Non-pigmented ciliary epithelial cell (primary cell): ENCODE measurements around the gene FITM1.
"Not testable (repeated sequence)": the region's sequence is repeated elsewhere in the genome, so short reads cannot be mapped to it uniquely, and the experiment has no call there.

Experiments used
- DNase-seq: peaks from one replicate; pipeline ENCODE4 v3.0.0-alpha.2; 2010; ENCODE audit warnings: low read depth

The FITM1 gene

DNA sequence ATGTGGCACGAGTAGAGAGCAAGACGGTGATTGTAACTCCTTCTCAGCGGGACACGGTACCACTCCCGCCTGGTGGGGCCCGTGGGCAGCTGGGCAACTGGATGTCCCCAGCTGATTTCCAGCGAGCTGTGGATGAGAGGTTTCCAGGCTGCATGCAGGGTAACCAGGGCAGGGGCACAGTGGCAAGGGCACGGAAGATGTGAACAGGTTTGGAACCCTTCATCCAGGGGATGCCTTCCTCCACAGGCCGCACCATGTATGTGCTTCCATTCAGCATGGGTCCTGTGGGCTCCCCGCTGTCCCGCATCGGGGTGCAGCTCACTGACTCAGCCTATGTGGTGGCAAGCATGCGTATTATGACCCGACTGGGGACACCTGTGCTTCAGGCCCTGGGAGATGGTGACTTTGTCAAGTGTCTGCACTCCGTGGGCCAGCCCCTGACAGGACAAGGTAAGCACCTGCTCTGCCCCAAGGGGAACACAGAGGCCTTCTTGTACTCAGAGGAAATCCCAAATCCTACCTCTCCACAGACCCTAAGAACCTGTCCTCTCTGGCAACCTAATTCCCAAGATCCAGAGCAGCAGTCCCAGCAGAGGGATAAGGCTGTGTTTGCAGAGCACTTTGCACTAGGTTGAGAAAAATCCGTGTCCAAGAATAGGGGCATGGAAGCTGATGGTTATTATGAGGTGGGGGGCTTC is 32.1 kb upstream of the FITM1 start:
- DNase-seq, result no peak

DNA sequence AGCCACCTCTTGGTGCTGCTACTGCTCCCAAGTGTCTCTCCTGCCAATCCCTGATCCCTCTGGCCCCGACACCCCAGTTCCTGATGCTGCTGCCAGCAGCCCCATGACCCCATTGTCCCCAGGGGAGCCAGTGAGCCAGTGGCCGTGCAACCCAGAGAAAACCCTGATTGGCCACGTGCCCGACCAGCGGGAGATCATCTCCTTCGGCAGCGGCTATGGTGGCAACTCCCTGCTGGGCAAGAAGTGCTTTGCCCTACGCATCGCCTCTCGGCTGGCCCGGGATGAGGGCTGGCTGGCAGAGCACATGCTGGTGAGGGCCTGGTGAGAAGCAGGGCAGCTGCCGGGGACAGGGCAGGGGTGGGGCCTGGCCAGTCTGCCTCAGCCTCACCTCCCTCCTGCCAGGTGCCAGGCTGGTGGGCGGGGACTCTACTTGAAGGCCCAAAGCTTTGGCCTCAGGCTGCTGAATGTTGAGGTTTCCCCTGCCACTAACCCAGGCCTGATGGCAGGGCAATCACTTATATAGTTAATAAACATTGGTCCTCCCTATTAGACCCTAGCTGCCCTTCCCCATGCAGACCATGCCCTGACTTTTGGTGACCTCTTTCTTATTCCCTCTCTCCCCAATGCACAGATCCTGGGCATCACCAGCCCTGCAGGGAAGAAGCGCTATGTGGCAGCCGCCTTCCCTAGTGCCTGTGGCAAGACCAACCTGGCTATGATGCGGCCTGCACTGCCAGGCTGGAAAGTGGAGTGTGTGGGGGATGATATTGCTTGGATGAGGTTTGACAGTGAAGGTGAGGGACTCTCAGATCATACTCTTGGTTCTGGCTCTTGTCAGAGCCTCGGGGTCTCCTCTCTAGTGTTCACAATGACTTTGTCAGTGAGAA is 31.3 kb upstream of the FITM1 start:
- DNase-seq, result no peak

DNA sequence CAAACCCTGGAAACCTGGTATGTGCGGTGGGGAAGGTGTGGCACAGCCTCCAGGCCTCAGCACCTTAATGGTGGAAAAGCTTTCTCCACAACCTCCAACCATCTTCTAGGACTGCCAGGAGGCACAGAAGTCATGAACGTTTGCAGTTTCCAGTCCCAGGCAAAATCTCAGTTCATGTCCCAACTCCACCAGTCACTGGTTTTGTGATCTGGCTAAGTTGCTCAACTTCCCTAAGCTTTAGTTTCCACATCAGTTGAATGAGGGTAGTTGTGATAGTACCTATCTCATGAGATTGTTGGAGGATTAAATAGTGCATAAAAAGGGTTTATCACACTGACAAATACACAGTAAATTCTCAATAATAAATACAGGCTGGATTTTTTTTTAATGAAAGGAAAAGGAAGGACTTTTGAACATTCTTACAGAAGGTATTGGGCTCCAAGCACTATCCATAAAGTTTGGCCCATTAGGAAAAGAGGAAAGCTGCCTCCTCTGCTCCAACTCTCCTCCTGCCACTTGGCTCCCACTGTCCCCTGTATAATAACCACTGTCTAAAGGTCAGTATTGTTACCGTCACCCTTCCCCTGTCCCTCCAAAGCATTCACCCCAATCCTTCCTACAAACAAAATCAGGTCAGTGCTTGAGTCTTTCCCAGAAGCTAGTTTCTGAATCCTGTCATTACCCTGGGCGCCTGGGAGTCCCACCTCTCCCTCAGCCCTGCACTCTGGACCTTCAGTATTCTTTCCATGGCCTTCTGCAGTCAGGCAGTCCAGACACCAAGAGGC is 30.1 kb upstream of the FITM1 start:
- no peak for DNase-seq

DNA sequence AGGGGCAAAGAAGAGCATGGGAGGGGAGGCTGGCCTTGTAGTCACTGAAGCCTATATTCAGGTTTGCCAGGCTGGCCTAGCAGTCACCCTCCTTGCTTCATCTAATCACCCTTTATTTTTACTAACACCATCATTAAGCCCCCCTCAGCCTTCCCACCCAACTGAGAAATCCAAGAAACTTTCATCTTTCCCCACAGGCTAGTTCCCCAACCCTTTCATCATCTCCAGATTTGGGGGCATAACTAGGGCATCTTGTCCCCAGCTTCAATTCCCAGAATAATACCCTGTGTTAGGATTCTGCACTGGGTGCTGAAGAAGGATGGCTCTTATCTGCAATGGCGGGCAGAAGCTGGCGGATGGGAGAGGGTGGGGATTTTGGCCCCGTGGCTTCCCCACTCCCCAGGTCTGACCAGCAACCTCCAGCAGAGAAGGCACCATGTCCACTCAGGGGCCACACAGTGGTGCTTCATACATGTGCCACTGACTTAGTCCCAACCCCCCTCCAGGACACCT is 29.4 kb upstream of the FITM1 start:
- DNase-seq, result no peak

DNA sequence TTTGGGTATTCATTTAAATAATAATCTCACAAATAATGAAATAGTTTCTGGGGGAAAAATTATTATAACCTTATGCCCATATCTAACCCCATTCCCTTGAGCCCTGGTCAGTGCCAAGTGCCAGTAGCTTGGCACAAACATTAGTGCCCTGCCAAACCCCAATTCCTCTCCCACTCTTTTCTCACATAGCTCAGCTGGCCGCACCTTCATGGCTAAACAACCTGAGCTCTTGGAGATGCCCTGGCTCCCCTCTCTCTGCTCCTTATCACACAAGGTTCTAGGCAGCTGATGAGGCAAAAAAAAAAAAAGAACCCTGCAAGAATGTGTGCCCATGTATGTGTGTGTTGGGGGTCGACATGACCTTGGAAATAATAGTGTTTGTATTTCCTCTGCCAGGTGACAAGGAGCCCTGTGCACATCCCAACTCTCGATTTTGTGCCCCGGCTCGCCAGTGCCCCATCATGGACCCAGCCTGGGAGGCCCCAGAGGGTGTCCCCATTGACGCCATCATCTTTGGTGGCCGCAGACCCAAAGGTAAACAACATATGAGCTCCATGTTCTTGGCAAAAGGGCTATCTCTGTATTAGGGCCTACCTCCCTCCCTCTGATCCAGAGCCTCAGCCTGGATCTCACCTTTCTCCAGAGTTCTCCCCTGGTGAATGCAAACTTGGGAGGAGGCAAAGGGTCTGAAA is 28.0 kb upstream of the FITM1 start:
- DNase-seq, result no peak

DNA sequence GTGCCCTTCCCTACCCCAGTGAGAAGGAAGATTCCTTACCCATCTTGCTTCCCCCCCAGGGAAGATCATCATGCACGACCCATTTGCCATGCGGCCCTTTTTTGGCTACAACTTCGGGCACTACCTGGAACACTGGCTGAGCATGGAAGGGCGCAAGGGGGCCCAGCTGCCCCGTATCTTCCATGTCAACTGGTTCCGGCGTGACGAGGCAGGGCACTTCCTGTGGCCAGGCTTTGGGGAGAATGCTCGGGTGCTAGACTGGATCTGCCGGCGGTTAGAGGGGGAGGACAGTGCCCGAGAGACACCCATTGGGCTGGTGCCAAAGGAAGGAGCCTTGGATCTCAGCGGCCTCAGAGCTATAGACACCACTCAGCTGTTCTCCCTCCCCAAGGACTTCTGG is 27.0 kb upstream of the FITM1 start:
- no peak for DNase-seq

DNA sequence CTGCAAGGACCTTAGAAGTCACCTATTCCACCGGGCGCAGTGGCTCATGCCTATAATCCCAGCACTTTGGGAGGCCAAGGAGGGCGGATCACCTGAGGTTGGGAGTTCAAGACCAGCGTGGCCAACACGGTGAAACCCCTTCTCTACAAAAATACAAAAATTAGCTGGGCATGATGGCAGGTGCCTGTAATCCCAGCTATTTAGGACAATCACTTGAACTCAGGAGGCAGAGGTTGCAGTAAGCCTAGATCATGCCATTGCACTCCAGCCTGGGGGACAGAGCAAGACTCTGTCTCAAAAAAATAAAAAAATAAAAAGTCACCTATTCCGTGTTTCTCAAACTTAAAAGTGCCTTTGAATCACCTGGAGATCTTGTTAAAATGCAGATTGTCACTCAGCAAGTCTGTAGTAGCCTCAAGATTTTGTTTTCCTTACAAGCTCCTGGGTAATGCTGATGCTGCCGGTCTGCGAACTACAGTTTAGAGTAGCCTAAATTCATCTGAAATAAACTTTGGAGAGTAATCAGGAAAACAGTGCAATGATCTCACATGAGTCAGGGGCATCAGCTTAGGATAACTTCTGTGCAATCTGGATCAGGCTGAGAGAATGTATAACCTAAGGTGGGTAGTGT is 24.7 kb upstream of the FITM1 start:
- DNase-seq, result not testable (repeated sequence)

DNA sequence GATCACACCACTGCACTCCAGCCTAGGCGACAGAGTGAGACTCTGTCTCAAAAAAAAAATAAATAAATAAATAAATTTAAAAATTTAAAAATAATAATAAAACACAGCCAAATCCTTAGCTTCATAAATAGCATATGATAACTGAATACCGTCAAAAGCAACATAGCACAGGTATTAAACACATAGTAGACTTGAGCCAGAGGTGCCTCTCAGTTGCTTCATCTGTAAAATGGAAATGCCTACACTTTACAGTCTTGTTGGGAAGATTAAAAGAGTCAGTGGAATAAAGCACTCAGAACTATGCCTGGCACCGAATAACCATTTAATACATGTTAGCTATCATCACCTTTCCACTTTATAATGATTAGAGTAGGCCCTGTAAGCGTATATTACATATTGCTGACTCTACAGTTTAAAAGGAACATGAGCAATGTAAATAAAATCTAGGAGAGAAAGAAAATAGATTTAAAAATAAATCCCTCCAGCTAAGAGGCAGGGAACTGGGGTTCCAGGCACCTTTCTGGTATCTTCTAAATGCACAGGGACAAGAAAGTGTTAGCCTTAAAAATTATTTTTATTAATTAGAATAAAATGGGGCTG is 23.7 kb upstream of the FITM1 start:
- DNase-seq, result no peak

DNA sequence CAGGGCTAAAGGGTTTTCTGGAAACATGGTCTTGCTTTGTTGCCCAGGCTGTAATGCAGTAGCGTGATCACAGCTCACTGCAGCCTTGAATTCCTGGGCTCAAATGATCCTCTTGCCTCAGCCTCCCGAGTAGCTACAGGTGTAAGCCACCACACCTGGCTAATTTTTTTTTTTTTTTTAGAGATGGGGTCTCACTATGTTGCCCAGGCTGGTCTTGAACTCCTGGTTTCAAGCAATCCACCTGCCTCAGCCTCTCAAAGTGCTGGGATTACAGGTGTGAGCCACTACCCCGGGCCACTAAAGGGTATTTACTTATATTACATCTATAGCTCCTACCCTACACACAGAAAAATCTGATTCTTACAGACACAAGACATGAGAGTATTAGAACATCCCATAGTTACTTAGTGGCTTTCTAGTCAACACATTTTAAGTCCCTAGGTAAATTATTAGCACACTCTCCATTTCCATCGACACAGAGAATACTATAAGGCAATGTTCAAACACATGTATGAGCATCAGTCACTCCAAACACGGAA is 22.1 kb upstream of the FITM1 start:
- DNase-seq, result no peak

DNA sequence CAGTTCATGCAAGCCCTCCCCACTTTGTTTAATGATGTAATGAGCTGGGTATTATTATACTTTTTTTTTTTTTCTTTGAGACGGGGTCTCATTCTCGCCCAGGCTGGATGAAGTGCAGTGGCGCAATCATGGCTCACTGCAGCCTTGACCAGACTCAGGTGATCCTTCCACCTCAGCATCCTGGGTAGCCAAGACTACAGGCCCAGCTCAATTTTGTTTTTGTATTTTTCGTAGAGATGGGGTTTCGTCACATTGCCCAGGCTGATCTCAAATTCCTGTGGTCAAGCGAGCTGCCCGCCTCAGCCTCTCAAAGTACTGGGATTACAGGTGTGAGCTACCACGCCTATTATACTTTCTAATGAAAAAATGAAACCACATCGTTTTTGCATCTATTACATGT is 20.4 kb upstream of the FITM1 start:
- DNase-seq, result no peak

DNA sequence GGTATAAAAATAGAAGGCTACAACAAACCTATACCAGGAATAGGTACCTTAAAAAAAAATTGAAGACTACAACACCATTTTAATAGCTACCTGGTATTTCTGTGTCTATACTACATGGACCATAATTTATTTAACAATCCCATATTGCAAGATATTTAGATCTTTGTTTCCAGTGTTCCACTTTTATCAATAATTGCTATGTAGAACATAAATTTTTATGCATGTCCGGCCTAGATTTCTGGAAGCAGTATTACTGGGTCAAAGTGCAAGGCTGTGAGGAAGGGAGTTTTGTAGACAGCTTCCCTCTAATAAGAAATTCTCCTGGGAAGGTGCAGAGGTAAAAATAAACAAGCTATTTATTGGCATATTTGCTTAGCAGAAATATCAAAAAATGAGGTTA is 19.9 kb upstream of the FITM1 start:
- no peak for DNase-seq

DNA sequence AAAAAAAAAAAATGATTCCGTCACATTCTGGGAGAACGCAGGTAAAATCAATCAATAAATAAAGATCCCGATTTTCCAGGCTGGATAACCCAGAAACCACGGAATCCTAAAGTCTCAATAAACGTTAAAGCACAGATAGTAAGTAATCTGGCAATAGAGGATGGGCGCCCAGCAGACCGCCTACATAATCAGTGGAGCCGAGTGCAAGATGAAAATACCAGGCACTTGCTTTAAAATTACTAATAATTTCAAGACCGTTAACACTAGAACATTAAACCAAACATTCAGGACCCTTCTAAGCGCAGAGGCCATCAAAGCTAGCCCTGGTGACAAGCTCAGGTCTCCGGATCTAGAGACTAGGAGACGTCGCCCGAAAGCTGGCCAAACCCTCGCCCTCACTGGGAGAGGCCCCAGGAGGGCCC is 17.1 kb upstream of the FITM1 start:
- DNase-seq, result no peak

DNA sequence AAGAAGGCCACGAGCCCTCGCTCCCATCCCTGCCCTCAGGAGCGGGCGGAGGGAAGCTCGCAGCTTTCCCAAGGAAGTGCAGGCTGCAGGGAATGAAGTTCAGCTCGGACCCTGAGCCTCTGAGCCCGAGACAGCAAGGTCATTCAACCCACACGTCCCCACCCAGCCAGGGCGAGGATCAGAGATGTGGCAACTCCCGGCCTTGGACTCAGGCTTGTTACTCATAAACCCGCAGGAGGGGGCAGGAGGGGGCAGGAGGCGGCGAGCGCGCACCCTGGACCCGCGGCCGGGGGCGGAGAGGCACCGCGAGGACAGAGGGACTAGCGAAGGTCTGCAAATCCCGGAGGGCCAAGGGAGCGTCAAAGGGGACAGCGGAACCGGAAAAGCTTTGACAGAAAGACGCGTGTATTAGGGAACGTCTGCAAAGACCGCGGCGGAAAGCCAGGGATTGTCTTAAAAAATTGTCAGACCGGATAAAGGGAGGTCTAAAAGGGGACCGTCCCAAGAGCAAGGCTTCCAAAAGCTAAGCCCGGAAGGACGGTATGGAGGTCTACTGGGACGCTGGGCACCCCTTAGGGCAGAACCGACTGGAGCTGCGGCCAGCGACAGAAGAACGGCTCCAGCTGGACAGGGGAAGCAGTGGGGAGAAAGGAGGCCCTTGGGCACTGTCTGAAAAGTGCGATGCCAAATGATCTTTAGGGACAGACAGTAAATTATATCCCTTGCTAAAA is 16.5 kb upstream of the FITM1 start:
- DNase-seq, result peak; percentile 73

DNA sequence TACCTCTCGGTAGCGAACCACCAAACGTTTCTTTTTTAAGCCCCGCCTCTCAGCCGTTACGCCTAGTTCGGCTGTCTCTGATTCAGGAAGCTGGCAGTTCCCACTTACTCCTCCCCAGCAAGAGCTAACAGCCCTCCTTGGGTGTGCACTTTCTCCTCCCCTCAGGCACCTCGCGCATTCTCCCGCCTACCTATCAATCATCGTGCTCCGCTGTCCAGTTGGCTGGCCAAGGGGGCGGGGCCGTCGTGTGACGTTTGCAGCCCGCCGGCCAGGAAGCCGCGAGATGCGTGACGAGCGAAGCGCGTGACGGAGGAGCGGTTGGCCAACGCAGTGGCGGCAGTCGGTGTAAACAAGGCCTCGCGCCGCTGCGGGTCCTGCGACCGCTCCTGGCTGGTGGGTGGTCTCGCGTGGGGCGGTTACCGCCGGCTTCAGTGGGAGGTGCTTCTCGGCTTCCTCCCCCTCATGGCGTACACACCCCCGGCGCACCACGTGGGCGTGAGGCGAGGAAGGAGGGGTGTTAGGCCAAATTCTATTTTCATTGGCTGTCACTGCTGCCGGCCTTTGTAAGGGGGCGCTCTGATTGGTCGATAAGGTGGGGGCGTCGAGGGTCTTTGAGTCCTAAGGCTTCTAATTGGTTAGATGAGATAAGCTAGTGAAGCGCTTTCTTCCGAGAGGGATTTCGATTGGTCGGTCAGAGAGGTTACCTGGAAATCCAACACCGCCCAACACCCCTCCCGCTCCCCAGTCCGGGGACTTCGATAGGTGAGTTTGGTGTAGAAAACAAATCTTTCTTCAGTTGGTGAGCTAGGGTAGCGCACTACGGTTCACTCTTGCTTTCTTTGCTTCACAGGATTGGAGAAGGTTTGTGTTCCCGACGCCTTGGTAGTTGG is 15.7 kb upstream of the FITM1 start, which contains the start of the genes DCAF11 and NRL:
DCAF11 (plus strand) TSS at position 246 of the 890 bp plus-strand sequence. CDS start 818 bp downstream, outside the sequence.
NRL (minus strand) TSS at position 418 of the 890 bp plus-strand sequence. CDS start 32,101 bp downstream, outside the sequence.
- DNase-seq, result peak; percentile 100

DNA sequence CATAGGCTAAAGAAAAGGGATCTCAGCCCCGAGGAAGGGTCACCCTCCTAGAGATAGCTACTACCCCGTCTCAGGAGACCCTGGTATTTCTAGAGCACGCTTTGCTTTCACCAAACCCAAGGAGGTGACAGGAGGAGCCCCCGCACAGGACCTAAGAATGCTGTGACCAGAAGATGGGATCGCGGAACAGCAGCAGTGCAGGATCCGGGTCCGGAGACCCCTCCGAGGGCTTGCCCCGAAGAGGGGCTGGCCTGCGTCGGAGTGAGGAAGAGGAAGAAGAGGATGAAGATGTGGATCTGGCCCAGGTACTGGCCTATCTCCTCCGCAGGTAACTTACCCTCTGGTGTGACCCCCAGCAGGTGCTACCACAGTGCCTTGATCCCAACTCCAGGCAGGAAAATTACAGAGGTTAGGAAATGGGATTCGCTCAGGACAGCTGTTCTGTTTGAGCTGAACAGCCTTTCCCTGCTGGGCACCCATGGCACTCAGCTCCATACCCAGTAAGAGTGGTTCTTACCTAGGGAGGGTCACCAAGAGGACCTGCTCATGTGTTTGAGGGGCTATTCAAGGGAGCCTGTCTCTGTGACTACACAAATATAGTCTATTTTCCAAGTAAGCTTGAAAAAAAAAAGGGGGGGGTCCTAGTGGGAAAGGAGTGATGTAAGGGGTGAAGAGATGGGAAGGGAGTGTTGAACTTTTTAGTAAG is 14.9 kb upstream of the FITM1 start:
- DNase-seq, result no peak

DNA sequence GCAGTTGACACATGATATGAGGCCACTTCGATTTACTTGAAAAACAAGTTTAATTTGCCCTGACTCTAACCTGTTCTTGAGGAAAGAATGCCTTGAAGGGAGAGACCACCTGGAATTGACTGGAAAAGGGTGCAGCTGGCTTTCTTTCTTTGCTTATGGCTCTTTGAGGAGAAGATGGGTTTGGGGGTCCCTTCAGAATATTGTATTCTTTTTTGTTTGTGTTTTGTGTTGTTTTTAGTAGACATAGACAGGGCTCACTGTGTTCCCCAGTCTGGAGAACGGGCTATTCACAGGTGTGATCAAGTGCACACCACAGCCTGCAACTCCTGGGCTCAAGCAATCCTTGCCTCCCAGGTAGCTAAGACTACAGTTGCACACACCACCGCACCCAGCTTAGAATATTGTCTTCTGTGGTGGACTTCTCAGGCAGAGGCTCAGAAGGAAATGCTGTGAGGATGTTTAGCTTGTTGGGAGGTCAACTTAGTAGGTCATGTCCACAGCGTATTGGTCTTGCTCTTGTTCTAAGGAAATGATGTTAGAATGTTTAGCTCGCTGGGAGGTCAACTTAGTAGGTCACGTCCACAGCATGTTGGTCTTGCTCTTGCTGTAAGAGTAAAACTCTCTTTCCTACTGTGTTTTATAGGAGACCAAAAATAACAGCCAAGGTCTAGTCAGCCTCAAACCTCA is 14.2 kb upstream of the FITM1 start:
- no peak for DNase-seq

DNA sequence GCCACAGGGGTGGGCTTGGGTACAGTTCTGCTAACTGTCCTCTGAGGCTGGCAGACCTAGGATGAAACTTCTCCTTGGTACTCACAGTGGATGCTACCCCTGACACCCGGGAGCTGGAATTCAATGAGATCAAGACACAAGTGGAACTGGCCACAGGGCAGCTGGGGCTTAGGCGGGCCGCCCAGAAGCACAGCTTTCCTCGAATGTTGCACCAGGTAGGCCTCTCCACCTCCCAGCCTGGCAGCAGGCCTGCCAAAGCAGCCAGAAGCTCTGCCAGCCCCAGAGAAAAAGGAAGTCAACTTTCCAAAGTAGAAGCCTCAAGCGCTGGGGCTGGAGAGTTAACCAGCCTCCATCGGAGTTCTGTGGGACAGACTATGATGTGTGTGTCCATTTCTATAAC is 13.3 kb upstream of the FITM1 start:
- no peak for DNase-seq
